ENCODE measurements around the gene ARFGEF3.

The ARFGEF3 gene

DNA sequence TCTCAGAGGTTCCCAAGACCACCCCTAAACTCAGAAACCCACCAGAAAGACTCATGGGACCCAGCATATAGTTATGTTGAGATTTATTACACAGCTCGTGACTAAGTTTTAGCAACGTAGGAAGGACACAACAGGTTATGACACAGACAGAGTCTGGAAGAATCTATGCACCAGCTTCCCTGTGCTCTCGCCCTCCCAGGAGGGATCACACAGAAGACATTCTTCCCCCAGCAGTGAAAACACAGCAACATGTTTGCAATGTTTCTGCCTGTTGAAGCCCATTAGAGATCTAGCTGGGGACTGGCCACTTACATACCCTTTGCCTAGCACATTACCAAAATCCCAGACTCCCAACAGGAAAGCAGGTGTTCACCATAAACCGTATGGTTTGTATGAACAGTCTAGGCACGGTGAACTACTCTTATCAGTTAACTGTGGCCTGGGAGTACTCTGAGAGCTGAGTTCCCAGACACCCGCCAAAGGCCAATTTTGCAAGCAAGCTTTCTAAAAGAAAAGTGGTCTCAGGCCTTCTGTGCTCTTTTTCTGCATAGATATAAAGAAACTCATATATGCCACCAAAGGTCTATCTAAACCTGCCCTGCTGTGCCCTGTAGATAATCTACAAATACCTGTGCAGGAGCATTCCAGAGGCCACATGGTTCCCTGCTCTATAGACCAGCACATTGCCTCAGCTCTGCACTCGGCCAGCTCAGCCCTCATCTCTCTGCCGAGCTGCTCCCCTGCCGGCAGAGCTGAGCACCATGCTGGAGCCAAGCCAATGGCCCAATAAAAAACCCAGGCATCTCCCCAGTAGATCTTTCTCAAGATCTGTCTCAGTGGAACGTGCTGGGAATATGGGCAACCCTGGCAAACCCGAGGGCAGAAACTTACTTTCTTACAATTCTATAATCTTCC, 146.3 kb downstream of the ARFGEF3 start:
- H3K27ac ChIP-seq (ENCODE audit: insufficient read depth in 1 of 2, low read depth in 1 of 2, low read length in 2 of 2, poor library complexity in 1 of 2, severe bottlenecking in 2 of 2): no peak overlapping the region
- WGBS (ENCODE audit: insufficient coverage): 93% methylated on average over 10 of the region's 11 CpGs
- ChIA-PET CTCF (interaction anchor here (1.7 kb wide), 1 partner anchor 11 kb away, joined by 4 read pairs; no protein-coding TSS in a partner anchor), POLR2A (no interaction called here)
- no peaks in the 10 kb centered on the region for H3K4me1 ChIP-seq (ENCODE audit: control extremely low read depth in 1 of 4, control insufficient read depth in 4 of 4, insufficient read depth in 4 of 4, low read length in 3 of 4)
- no peaks in the 10 kb centered on the region for H3K36me3 ChIP-seq (ENCODE audit: control insufficient read depth in 4 of 4, insufficient read depth in 4 of 4, low read length in 3 of 4)
- no peaks in the 10 kb centered on the region for H3K27me3 ChIP-seq (replicated peaks in 2 of 5; ENCODE audit: control insufficient read depth in 4 of 5, insufficient read depth in 5 of 5, low read length in 4 of 5)
- no peak overlapping the region for H3K4me3 ChIP-seq (ENCODE audit: control insufficient read depth in 1 of 7, extremely low read depth in 1 of 7, insufficient read depth in 4 of 7, low read depth in 2 of 7, low read length in 6 of 7)
- no peaks in the 10 kb centered on the region for H3K9me3 ChIP-seq (ENCODE audit: control extremely low read depth in 1 of 5, control insufficient read depth in 4 of 5, insufficient read depth in 2 of 5, low read depth in 1 of 5, low read length in 4 of 5)
- DNase-seq: no peak

DNA sequence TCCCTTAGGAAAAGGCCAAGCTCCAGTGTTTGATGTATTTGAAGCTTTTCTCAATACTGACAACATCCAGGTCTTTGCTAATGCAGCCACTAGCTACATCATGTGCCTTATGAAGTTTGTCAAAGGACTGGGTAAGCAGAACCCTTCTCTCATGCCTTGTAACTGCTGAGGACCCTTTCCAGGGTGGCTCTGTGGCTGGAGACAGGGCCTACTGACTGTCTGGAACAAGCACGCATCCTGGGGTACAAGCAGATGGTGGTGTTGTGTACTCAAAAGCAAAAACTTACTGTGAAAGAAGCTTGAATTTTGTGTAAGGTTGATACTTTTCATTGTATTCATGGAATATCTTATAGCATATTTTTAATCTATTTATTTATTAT, 147.0 kb downstream of the ARFGEF3 start:
- H3K9me3 ChIP-seq (ENCODE audit: control extremely low read depth in 1 of 5, control insufficient read depth in 4 of 5, insufficient read depth in 2 of 5, low read depth in 1 of 5, low read length in 4 of 5): no peaks in the 10 kb centered on the region
- H3K27ac ChIP-seq (ENCODE audit: insufficient read depth in 1 of 2, low read depth in 1 of 2, low read length in 2 of 2, poor library complexity in 1 of 2, severe bottlenecking in 2 of 2): no peak overlapping the region
- WGBS (ENCODE audit: insufficient coverage): no CpG with 5 or more reads among the region's 1 CpG
- H3K27me3 ChIP-seq (replicated peaks in 2 of 5; ENCODE audit: control insufficient read depth in 4 of 5, insufficient read depth in 5 of 5, low read length in 4 of 5): no peaks in the 10 kb centered on the region
- ChIA-PET CTCF (interaction anchor here (1.7 kb wide), 1 partner anchor 12 kb away, joined by 4 read pairs; no protein-coding TSS in a partner anchor), POLR2A (no interaction called here)
- H3K4me1 ChIP-seq (ENCODE audit: control extremely low read depth in 1 of 4, control insufficient read depth in 4 of 4, insufficient read depth in 4 of 4, low read length in 3 of 4): no peaks in the 10 kb centered on the region
- no peaks in the 10 kb centered on the region for H3K36me3 ChIP-seq (ENCODE audit: control insufficient read depth in 4 of 4, insufficient read depth in 4 of 4, low read length in 3 of 4)
- no peak overlapping the region for H3K4me3 ChIP-seq (ENCODE audit: control insufficient read depth in 1 of 7, extremely low read depth in 1 of 7, insufficient read depth in 4 of 7, low read depth in 2 of 7, low read length in 6 of 7)
- no peak for DNase-seq

DNA sequence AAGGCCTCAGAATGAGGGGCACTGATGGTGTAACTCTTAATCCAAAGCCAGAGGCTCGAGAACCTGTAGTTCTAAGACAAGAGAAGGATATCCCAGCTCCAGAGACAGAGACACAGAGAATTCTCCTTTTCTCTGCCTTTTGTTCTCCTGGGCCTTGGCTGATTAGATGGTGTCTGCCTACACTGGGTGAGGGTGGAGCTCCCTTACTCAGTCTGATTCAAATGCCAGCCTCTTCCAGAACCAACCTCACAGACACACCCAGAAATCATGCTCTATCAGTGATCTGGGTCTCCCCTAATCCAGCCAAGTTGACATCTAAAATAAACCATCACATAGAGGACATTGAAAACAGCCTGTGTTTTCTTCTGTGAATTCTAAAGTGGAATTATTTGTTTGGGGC, 148.0 kb downstream of the ARFGEF3 start:
- H3K4me1 ChIP-seq (ENCODE audit: control extremely low read depth in 1 of 4, control insufficient read depth in 4 of 4, insufficient read depth in 4 of 4, low read length in 3 of 4): no peaks in the 10 kb centered on the region
- H3K36me3 ChIP-seq (ENCODE audit: control insufficient read depth in 4 of 4, insufficient read depth in 4 of 4, low read length in 3 of 4): no peaks in the 10 kb centered on the region
- POLR2A ChIA-PET: no interaction called here
- WGBS (ENCODE audit: insufficient coverage): 100% methylated on average over 1 of the region's 1 CpG
- no peaks in the 10 kb centered on the region for H3K9me3 ChIP-seq (ENCODE audit: control extremely low read depth in 1 of 5, control insufficient read depth in 4 of 5, insufficient read depth in 2 of 5, low read depth in 1 of 5, low read length in 4 of 5)
- DNase-seq: no peak
- H3K27me3 ChIP-seq (replicated peaks in 2 of 5; ENCODE audit: control insufficient read depth in 4 of 5, insufficient read depth in 5 of 5, low read length in 4 of 5): no peaks in the 10 kb centered on the region
- no peak overlapping the region for H3K27ac ChIP-seq (ENCODE audit: insufficient read depth in 1 of 2, low read depth in 1 of 2, low read length in 2 of 2, poor library complexity in 1 of 2, severe bottlenecking in 2 of 2)
- CTCF ChIA-PET: no interaction called here
- no peak overlapping the region for H3K4me3 ChIP-seq (ENCODE audit: control insufficient read depth in 1 of 7, extremely low read depth in 1 of 7, insufficient read depth in 4 of 7, low read depth in 2 of 7, low read length in 6 of 7)

DNA sequence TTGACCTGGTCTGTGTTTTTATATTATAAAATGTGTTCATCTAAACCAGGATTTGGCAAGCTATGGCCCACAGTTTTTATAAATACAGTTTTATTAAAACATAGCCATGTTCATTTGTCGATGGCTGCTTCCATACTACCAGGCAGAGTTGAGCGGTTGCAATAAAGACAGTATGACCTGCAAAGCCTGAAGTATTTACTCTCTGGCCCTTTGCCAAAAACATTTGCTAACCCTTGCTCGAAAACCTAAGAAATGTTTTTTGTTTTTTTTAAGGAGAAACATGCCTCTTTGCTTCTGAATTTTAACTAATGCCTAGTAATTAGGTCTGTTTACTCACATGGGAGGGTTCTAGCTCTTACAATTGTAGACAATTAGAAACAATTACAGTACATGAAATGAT, 148.6 kb downstream of the ARFGEF3 start:
- no peak for DNase-seq
- Histone ChIP-seq H3K27ac (ENCODE audit: insufficient read depth in 1 of 2, low read depth in 1 of 2, low read length in 2 of 2, poor library complexity in 1 of 2, severe bottlenecking in 2 of 2) (no peak overlapping the region), H3K4me3 (ENCODE audit: control insufficient read depth in 1 of 7, extremely low read depth in 1 of 7, insufficient read depth in 4 of 7, low read depth in 2 of 7, low read length in 6 of 7) (no peak overlapping the region), H3K36me3 (ENCODE audit: control insufficient read depth in 4 of 4, insufficient read depth in 4 of 4, low read length in 3 of 4) (no peaks in the 10 kb centered on the region), H3K27me3 (replicated peaks in 2 of 5; ENCODE audit: control insufficient read depth in 4 of 5, insufficient read depth in 5 of 5, low read length in 4 of 5) (no peaks in the 10 kb centered on the region), H3K4me1 (ENCODE audit: control extremely low read depth in 1 of 4, control insufficient read depth in 4 of 4, insufficient read depth in 4 of 4, low read length in 3 of 4) (no peaks in the 10 kb centered on the region), H3K9me3 (ENCODE audit: control extremely low read depth in 1 of 5, control insufficient read depth in 4 of 5, insufficient read depth in 2 of 5, low read depth in 1 of 5, low read length in 4 of 5) (no peaks in the 10 kb centered on the region)
- POLR2A ChIA-PET: no interaction called here
- CTCF ChIA-PET: no interaction called here
- 100% methylated on average over 1 of the region's 3 CpGs for WGBS (ENCODE audit: insufficient coverage)

DNA sequence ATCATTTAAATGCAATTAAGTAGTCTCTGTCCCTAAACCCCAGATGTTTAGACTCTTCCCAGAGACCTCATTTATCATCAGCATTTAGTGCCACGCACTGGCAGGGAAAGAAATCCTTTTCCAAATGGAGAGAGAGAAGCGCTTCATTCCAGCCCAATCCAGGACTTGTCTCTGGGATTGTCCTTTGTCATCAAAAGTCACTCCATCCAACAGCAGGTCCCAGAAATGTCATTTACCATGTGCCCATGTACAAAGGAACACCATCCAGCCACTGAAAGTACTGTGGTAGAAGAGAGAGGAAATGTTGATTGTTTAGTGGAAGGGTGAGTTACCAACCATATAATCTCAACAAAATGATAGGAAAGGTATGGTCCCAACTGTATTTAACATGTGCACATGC, 149.1 kb downstream of the ARFGEF3 start:
- Histone ChIP-seq H3K9me3 (ENCODE audit: control extremely low read depth in 1 of 5, control insufficient read depth in 4 of 5, insufficient read depth in 2 of 5, low read depth in 1 of 5, low read length in 4 of 5) (no peaks in the 10 kb centered on the region), H3K4me1 (ENCODE audit: control extremely low read depth in 1 of 4, control insufficient read depth in 4 of 4, insufficient read depth in 4 of 4, low read length in 3 of 4) (no peaks in the 10 kb centered on the region), H3K36me3 (ENCODE audit: control insufficient read depth in 4 of 4, insufficient read depth in 4 of 4, low read length in 3 of 4) (no peaks in the 10 kb centered on the region), H3K27me3 (replicated peaks in 2 of 5; ENCODE audit: control insufficient read depth in 4 of 5, insufficient read depth in 5 of 5, low read length in 4 of 5) (no peaks in the 10 kb centered on the region), H3K4me3 (ENCODE audit: control insufficient read depth in 1 of 7, extremely low read depth in 1 of 7, insufficient read depth in 4 of 7, low read depth in 2 of 7, low read length in 6 of 7) (no peak overlapping the region), H3K27ac (ENCODE audit: insufficient read depth in 1 of 2, low read depth in 1 of 2, low read length in 2 of 2, poor library complexity in 1 of 2, severe bottlenecking in 2 of 2) (no peak overlapping the region)
- WGBS (ENCODE audit: insufficient coverage): 100% methylated on average over 1 of the region's 2 CpGs
- ChIA-PET CTCF (no interaction called here), POLR2A (interaction anchor here (0.8 kb wide), 1 partner anchor 26 kb away, joined by 3 read pairs; no protein-coding TSS in a partner anchor)
- no peak for DNase-seq

DNA sequence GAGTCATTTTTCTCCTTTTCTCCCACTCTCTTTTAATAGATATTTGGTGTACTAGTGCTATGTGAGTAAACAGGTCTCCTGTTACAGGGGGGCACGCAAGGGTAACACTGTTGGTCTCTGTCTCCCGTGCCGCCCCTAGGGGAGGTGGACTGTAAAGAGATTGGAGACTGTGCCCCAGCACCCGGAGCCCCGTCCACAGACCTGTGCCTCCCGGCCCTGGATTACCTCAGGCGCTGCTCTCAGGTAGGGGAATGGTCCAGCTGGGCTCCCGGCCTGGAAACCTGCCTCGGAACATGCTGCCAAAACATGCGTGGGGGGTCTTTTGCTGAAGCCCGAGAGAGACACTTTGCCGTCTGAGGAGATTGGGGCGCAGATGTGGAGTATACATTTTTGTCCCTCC, 149.5 kb downstream of the ARFGEF3 start:
- H3K4me1 ChIP-seq (ENCODE audit: control extremely low read depth in 1 of 4, control insufficient read depth in 4 of 4, insufficient read depth in 4 of 4, low read length in 3 of 4): no peaks in the 10 kb centered on the region
- DNase-seq: no peak
- ChIA-PET POLR2A (interaction anchor here (0.8 kb wide), 1 partner anchor 27 kb away, joined by 3 read pairs; no protein-coding TSS in a partner anchor), CTCF (no interaction called here)
- WGBS (ENCODE audit: insufficient coverage): 98% methylated on average over 10 of the region's 13 CpGs
- no peaks in the 10 kb centered on the region for H3K27me3 ChIP-seq (replicated peaks in 2 of 5; ENCODE audit: control insufficient read depth in 4 of 5, insufficient read depth in 5 of 5, low read length in 4 of 5)
- H3K36me3 ChIP-seq (ENCODE audit: control insufficient read depth in 4 of 4, insufficient read depth in 4 of 4, low read length in 3 of 4): no peaks in the 10 kb centered on the region
- H3K4me3 ChIP-seq (ENCODE audit: control insufficient read depth in 1 of 7, extremely low read depth in 1 of 7, insufficient read depth in 4 of 7, low read depth in 2 of 7, low read length in 6 of 7): no peak overlapping the region
- no peaks in the 10 kb centered on the region for H3K9me3 ChIP-seq (ENCODE audit: control extremely low read depth in 1 of 5, control insufficient read depth in 4 of 5, insufficient read depth in 2 of 5, low read depth in 1 of 5, low read length in 4 of 5)
- no peak overlapping the region for H3K27ac ChIP-seq (ENCODE audit: insufficient read depth in 1 of 2, low read depth in 1 of 2, low read length in 2 of 2, poor library complexity in 1 of 2, severe bottlenecking in 2 of 2)

DNA sequence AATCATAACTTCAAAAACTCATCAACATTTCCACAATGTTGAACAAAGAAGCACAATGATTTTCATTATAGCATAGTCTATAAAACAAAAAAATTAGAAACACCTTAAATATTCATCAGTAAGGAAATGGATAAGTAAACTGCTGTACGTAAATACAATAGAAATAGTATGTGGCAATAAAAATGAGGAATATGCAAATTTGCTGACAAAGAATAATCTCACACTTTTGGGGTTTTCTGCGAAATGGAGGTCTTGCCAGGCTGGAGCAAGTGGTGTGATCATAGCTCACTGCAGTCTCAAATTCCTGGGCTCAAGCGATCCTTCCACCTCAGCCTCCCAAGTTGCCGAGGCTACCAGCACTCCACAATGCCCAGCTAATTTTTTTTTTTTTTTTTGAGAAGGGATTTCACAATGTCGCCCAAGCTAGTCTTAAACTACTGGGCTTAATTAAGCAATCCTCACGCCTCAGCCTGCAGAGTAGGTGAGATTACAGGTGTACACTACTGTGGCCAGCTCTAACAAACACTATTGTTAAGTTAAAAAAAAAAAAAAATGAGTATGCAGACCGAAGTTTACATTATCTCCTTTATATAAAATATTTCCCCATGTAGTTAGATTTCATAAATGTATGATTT, 157.1 kb downstream of the ARFGEF3 start:
- H3K4me3 ChIP-seq (ENCODE audit: control insufficient read depth in 1 of 7, extremely low read depth in 1 of 7, insufficient read depth in 4 of 7, low read depth in 2 of 7, low read length in 6 of 7): no peak overlapping the region
- no peaks in the 10 kb centered on the region for H3K27me3 ChIP-seq (replicated peaks in 2 of 5; ENCODE audit: control insufficient read depth in 4 of 5, insufficient read depth in 5 of 5, low read length in 4 of 5)
- WGBS (ENCODE audit: insufficient coverage): 100% methylated on average over 2 of the region's 7 CpGs
- H3K9me3 ChIP-seq (ENCODE audit: control extremely low read depth in 1 of 5, control insufficient read depth in 4 of 5, insufficient read depth in 2 of 5, low read depth in 1 of 5, low read length in 4 of 5): no peaks in the 10 kb centered on the region
- H3K36me3 ChIP-seq (ENCODE audit: control insufficient read depth in 4 of 4, insufficient read depth in 4 of 4, low read length in 3 of 4): no peaks in the 10 kb centered on the region
- POLR2A ChIA-PET: no interaction called here
- no peaks in the 10 kb centered on the region for H3K4me1 ChIP-seq (ENCODE audit: control extremely low read depth in 1 of 4, control insufficient read depth in 4 of 4, insufficient read depth in 4 of 4, low read length in 3 of 4)
- DNase-seq: no peak
- H3K27ac ChIP-seq (ENCODE audit: insufficient read depth in 1 of 2, low read depth in 1 of 2, low read length in 2 of 2, poor library complexity in 1 of 2, severe bottlenecking in 2 of 2): no peak overlapping the region
- CTCF ChIA-PET: no interaction called here

Measured in common myeloid progenitor, CD34-positive (primary cell).